ENCODE data around the gene SLC38A3. TPM values are rescaled to one million over a fixed set of nuclear protein-coding genes. Genes with fewer than 3 reads are reported as not detected.
A peak's percentile ranks its signal among the peaks of the same experiment; 100 is the strongest.
"Not testable (repeated sequence)": the region's sequence is repeated elsewhere in the genome, so short reads cannot be mapped to it uniquely, and the experiment has no call there.

SLC38A3 gene
- total RNA-seq, 2 experiments from 2014 or later: 0.22 TPM; not detected in 1

DNA sequence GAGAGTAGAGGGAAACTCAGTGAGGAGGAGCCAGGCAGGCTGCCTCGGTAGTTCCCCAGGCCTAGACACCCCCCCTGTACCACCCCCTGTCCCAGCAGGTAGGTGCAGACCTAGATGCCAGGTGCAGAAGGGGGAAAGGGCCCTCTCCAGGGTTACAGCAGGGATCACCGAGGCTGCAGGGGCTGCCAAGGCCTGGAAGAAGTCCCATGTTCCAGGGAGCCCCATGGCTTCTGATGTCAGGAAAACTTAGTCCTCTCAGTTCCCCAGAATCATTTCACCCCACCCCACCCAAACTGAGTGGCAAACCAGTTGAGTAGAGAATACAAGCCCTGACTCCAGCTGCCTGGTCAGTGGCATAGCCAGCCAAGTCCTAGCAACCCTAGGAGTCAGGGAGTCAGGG is 56.4 kb downstream of the SLC38A3 start:
- DNase-seq (no peak), ATAC-seq (no peak)
- H3K4me3 Mint-ChIP-seq: peak overlapping the region; percentile 61
- H3K36me3 Mint-ChIP-seq (ENCODE audit: low read depth): peaks cover 19% of the 10 kb centered on the region
- H3K4me1 Mint-ChIP-seq (ENCODE audit: low read depth): peaks cover 4% of the 10 kb centered on the region
- peak overlapping the region; percentile 57 for H3K27ac Mint-ChIP-seq
- intact Hi-C loops (cut with micrococcal nuclease): no loop called here
- POLR2A ChIA-PET: interaction anchor here (0.5 to 2.2 kb wide), 5 partner anchors 13 to 37 kb away, joined by 3 to 14 read pairs (median 3); no protein-coding TSS in a partner anchor
- no peaks in the 10 kb centered on the region for H3K9me3 Mint-ChIP-seq
- peaks cover 4% of the 10 kb centered on the region for H3K27me3 Mint-ChIP-seq
- no peak for TF ChIP-seq CTCF (IDR thresholded peaks at IDR 0.05)
- CTCF ChIA-PET: interaction anchor here (0.8 to 11.8 kb wide), 7 partner anchors 12 to 68 kb away, joined by 3 to 97 read pairs (median 8); partner anchors contain the start of gene GNAI2

DNA sequence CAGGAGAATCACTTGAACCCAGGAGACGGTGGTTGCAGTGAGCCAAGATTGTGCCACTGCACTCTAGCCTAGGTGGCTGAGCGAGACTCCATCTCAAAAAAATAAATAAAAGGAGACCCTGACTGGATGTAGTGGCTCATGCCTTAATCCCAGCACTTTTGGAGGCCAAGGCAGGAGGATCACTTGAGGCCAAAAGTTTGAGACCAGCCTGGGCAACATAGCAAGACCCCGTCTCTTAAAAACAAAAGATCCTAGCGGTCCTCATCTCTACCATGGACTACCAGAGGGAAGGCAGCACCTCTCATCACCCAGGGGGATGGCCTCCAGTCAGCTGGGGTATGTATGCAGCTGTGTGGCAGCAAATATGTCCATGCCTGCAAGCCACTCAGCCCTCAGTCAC is 57.1 kb downstream of the SLC38A3 start:
- CTCF ChIA-PET: interaction anchor here (1.0 to 11.8 kb wide), 3 partner anchors 15 to 69 kb away, joined by 3 to 97 read pairs (median 5); no protein-coding TSS in a partner anchor
- H3K27ac Mint-ChIP-seq; intact Hi-C loops (cut with micrococcal nuclease): not testable (repeated sequence)

DNA sequence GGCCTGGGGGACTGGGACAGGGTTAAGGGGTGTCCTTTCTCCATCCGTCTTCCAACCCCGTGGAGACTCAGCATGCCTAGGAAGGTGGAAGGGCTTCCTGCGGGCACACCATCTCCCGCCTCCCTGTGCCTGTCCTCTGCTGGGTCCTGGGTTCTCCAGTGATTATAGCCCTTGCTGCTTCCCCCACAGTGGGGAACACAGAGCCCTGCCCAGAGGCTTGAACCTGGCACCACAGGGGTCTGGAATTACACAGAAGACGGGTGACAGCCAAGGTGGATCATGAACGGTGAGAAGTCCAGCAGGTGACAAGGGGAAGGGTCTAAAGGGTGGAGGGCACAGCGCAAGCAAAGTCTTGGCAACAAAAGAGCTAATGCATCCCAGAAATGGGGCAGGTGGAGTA is 57.7 kb downstream of the SLC38A3 start:
- ChIA-PET CTCF (interaction anchor here (1.4 to 11.8 kb wide), 4 partner anchors 16 to 71 kb away, joined by 6 to 97 read pairs (median 7); no protein-coding TSS in a partner anchor), POLR2A (interaction anchor here (0.9 to 1.3 kb wide), 2 partner anchors 8 to 11 kb away, joined by 3 read pairs; no protein-coding TSS in a partner anchor)
- H3K9me3 Mint-ChIP-seq: no peaks in the 10 kb centered on the region
- peaks cover 8% of the 10 kb centered on the region for H3K27me3 Mint-ChIP-seq
- intact Hi-C loops (cut with micrococcal nuclease): no loop called here
- H3K36me3 Mint-ChIP-seq (ENCODE audit: low read depth): peaks cover 8% of the 10 kb centered on the region
- ATAC-seq (no peak), DNase-seq (no peak)
- no peak overlapping the region for H3K4me3 Mint-ChIP-seq
- H3K4me1 Mint-ChIP-seq (ENCODE audit: low read depth): peaks cover 4% of the 10 kb centered on the region
- no peak for TF ChIP-seq CTCF (IDR thresholded peaks at IDR 0.05)
- no peak overlapping the region for H3K27ac Mint-ChIP-seq

More for the DNA sequence above, 57.1 kb downstream of the SLC38A3 start:
- H3K9me3 Mint-ChIP-seq; POLR2A ChIA-PET; H3K4me1 Mint-ChIP-seq (ENCODE audit: low read depth); DNase-seq; ATAC-seq; H3K27me3 Mint-ChIP-seq; H3K4me3 Mint-ChIP-seq: not testable (repeated sequence)
- peaks cover 13% of the 10 kb centered on the region for H3K36me3 Mint-ChIP-seq (ENCODE audit: low read depth)

DNA sequence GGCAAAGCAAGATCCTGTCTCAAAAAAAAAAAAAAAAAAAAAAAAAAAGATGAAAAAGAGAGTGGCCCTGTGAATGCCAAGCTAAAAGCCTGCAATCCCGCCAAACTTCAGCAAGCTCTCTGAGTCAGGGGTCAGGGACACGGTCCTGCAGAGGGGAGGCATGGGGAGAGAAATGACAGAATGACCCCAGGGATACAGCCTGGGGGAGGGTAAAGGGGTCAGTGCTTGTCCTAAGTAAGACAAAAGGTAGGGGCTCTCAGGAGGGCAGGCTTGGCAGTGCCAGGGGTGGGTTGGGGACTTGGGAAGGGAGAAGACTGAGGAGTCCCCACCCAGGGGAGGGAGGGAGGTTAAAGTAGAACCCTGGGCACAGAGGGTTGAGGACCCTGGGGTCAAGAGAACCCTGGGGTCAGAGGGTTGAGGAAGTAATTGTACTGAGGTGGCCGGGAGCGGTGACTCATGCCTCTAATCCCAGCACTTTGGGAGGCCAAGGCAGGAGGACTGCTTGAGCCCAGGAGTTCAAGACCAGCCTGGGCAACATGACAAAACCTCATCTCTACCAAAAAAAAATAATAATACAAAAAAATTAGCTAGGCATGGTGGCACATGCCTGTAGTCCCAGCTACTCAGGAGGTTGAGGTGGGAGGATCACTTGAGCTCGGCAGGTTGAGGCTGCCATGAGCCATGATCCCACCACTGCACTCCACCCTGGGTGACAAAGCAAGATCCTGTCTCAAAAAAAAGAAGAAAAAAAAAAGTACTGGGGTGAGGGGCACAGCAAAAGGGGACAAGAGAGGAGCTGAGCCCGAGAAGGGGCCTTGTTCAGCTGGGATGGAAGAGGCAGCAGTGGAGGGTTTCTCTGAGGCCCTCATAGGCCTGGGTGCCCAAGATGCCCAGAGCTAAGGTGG is 58.7 kb downstream of the SLC38A3 start:
- ATAC-seq (no peak), DNase-seq (no peak)
- ChIA-PET CTCF (interaction anchor here (0.6 to 11.8 kb wide), 6 partner anchors 11 to 72 kb away, joined by 3 to 97 read pairs (median 6); no protein-coding TSS in a partner anchor), POLR2A (interaction anchor here (0.6 to 1.3 kb wide), 5 partner anchors 7 to 546 kb away, joined by 3 to 4 read pairs (median 3); no protein-coding TSS in a partner anchor)
- no peaks in the 10 kb centered on the region for H3K9me3 Mint-ChIP-seq
- no peak for TF ChIP-seq CTCF (IDR thresholded peaks at IDR 0.05)
- no peak overlapping the region for H3K27ac Mint-ChIP-seq
- H3K36me3 Mint-ChIP-seq (ENCODE audit: low read depth): peaks cover 3% of the 10 kb centered on the region
- no peak overlapping the region for H3K4me3 Mint-ChIP-seq
- peaks cover 4% of the 10 kb centered on the region for H3K4me1 Mint-ChIP-seq (ENCODE audit: low read depth)
- H3K27me3 Mint-ChIP-seq: peaks cover 13% of the 10 kb centered on the region
- intact Hi-C loops (cut with micrococcal nuclease): no loop called here

- Mint-ChIP-seq H3K4me1 (ENCODE audit: low read depth) (peaks cover 4% of the 10 kb centered on the region), H3K27ac (no peak overlapping the region), H3K36me3 (ENCODE audit: low read depth) (no peaks in the 10 kb centered on the region), H3K9me3 (no peaks in the 10 kb centered on the region), H3K4me3 (no peak overlapping the region), H3K27me3 (peaks cover 15% of the 10 kb centered on the region)
- CTCF ChIA-PET: interaction anchor here (0.6 to 11.8 kb wide), 5 partner anchors 10 to 72 kb away, joined by 3 to 97 read pairs (median 6); no protein-coding TSS in a partner anchor
- POLR2A ChIA-PET: interaction anchor here (0.6 to 1.3 kb wide), 3 partner anchors 10 to 546 kb away, joined by 3 to 4 read pairs (median 3); no protein-coding TSS in a partner anchor
- DNase-seq (no peak), ATAC-seq (no peak)
- TF ChIP-seq CTCF (IDR thresholded peaks at IDR 0.05): no peak
- intact Hi-C loops (cut with micrococcal nuclease): no loop called here
These were observed 59.4 kb downstream of the SLC38A3 start for GRCh38 chr3:50264383-50264963.

Measured in activated CD8-positive, alpha-beta T cell treated with anti-CD3 and anti-CD28 coated beads for 36 hours (primary cell).